ENCODE results near the gene BTN2A1.
"Not testable (repeated sequence)": the region's sequence is repeated elsewhere in the genome, so short reads cannot be mapped to it uniquely, and the experiment has no call there.

BTN2A1 gene

DNA sequence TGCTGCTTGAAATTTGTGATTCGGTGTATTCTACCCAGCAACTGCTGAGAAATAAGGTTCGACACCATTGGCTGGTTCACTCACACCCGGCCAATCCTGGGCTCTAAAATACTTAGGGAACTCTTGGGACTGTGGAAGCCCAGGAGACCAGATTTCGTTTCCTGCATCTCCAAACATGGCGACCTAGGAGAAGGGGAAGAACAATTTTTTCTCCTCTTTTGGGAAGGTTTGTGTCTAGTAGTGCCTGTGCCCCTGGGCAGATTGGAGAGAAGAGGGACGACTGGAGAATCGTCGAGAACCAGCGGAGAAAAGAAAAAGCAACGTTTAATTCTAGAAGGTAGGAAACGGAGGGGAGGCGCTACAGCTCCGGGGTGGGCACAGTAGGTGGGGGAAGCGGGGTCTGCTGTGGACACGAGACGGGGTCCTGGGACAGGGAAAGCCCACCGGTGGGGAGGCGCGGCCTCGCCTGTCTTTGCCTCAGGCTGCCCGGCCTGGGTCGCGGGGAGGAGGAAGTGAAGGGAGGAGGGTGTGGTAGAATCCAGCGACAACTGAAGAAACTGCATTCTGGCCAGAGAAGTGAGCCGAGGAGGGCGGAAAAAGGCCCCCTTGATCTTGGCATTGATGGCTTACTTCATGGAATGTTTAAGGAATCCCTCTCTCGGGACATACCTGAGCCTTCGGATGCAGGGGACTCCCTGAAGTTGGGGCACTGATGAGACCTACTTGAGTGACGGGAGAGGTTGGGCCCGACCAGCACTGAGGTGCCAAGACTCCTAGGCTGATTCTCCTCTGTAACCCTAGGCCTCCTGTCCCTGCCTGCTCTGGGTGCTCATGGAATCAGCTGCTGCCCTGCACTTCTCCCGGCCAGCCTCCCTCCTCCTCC lies at the start of gene BTN2A1:
Gene BTN2A1 (plus strand): TSS at position 150 of the 883 bp plus-strand sequence. CDS start 682 bp downstream, at position 832.
- peak; percentile 89 for DNase-seq

DNA sequence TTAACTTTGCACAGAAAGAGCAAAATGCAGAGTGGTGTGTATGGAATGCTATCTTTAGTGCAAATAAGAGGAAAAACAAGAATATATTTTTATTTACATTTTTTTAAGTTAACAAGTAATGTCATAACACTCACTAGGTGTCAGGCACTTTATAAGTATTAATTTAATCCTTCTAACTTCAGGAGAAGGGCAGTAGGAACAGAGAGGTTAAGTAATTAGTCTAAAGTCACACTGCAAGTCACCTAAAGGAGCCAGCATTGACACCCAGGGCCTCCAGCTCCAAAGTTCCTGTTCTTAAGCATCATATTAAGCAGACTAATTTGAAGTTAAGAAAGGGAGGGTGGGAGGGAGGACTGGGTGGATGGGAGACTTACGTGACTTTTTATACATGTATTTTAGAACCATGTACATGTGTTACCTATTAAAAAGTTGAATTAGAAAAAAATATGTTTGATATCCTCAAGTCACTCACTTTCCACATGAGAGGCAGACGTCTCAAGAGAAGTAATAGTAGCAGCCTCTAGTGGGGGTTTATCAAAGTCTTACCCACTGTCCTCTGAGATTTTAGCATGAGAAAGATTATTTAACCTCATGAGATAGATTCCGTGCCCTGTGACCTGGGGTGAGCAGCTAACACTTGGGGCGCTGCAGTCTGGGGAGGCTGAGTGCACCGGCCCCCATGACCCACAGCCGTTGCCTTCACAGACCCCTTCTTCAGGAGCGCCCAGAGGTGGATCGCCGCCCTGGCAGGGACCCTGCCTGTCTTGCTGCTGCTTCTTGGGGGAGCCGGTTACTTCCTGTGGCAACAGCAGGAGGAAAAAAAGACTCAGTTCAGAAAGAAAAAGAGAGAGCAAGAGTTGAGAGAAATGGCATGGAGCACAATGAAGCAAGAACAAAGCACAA lies 48.7 kb upstream of the BTN2A1 start:
- no peak for DNase-seq

- DNase-seq, result no peak
Observed at GRCh38 chr6:26411751-26412150, 46.0 kb upstream of the BTN2A1 start.

DNA sequence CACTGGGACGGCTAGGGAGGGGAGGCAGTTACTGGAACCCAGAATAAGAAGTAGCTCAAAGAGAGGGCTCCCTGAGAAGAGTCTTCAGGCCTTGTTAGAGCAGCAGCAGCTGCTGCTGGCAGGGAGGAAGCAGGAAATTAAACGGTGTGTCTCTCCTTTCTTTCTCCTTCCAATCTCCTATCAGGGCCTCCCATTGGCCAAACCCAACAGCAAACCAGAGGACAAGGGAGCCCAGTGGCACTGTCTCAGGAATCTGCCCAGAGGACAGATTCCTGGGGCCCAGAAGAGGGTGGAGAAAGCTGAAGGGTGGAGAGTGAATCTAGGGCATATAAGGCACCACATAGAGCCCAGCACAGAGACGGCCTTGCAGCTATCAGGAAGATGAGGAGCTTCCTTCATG lies 45.5 kb upstream of the BTN2A1 start:
- no peak for DNase-seq

- no peak for DNase-seq
Observed at GRCh38 chr6:26412954-26413353, 44.8 kb upstream of the BTN2A1 start.

GRCh38 chr6:26414281-26414680 lies 43.5 kb upstream of the BTN2A1 start:
- DNase-seq, result no peak

DNA sequence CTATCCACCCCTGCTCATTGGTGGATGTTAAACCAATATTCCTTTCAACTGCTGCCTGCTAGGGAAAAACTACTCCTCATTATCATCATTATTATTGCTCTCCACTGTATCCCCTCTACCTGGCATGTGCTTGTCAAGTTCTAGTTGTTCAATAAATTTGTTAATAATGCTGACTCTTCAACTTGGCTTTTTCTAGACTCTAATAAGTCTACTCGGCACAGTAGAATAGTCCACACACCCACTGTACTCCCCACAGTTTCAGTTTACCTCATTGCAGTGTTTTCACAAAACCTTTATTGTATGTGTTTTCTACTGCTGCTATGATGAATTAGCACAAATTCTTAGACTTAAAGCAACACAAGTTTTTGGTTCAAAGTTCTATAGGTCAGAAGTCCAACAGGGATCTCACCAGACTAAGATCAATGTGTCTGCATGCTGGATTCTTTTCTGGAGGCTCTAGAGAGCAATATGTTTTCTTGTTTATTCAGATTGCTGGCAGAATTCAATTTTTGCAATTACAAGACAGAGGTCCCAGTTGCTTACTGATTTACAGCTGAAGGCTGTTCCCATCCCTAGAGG lies 42.6 kb upstream of the BTN2A1 start:
- no peak for DNase-seq

DNA sequence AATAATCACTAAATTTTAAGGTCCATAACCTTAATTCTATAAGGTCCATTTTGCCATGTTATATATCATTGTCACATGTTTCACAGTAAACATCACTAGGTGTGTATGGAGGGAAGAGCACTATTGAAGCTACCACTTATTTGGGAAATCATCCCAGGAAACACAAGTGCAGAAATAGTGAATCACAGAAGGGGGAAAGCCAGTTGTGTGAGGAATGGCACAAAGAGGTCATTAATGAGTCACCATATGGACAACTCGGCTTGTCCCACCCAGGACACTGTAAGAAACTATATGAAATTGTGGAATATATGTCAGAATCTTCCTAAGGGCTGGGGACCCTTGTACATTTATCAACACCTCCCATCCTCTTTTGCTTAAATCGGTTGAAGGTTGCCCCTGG lies 42.0 kb upstream of the BTN2A1 start:
- no peak for DNase-seq

- no peak for DNase-seq
Observed at GRCh38 chr6:26416288-26416687, 41.5 kb upstream of the BTN2A1 start.

GRCh38 chr6:26418077-26418476 lies 39.7 kb upstream of the BTN2A1 start:
- not testable (repeated sequence) for DNase-seq

DNA sequence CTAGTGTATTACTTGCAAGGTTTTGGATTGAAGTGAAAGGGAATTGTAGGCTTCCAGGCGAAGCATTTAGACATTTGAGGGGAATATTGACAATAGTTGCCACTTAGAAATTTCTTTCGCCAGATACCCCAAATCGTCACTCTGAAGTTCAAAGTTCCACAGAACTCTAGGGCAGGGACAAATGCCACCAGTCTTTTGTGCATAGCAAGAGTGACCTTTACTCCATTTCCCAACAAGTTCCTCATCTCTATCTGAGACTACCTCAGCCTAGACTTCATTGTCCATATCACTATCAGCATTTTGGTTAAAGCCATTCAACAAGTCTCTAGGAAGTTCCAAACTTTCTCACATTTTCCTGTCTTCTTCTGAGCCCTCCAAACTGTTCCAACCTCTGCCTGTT lies 39.0 kb upstream of the BTN2A1 start:
- DNase-seq, result not testable (repeated sequence)

DNA sequence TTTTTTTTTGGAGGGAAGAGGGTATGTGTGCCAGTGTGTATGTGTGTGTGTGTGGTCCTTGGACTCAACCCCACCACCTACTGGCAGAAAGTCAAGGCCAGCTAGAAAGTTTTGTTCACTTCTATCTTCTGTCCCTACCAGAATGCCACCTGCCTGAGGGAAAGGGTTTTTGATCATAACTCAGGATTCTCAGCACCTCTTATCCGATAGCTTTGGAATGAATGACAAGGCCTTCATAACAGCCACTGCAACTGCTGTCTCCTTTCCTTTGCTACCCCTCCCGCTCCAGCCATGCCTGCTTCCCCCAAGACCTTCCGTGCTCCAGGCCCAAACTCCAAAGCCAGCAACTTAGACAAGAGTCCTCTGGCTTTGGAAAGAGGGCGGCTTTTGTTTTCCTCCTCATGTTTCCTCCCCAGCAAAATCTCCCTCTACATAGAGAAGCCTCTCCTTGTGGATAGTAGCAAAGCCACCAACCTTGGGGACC lies 37.0 kb upstream of the BTN2A1 start:
- no peak for DNase-seq

DNA sequence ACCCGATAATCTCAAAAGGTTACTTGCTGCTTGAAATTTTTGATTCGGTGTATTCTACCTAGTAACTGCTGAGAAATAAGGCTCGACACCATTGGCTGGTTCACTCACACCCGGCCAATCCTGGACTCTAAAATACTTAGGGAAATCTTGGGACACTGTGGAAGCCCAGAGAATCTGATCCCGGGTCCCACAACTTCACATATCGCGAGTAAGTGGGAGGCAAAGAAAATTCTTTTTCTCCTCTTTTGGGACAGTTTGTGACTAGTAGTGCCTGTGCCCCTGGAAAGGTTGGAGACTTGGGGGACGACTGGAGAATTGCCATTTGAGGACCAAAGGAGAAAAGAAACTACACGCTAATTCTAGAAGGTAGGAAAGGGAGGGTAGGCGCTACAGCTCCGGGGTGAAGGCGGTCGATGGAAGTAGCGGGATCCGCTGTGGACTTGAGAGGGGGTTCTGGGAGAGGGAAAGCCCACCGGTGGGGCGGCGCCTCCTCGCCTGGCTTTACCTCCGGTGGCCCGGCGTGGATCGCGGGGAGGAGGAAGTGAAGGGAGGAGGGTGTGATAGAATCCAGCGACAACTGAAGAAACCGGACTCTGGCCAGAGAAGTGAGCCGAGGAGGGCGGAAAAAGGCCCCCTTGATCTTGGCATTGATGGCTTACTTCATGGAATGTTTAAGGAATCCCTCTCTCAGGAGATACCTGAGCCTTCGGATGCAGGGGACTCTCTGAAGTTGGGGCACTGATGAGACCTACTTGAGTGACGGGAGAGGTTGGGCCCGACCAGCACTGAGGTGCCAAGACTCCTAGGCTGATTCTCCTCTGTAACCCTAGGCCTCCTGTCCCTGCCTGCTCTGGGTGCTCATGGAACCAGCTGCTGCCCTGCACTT lies 36.3 kb upstream of the BTN2A1 start:
- DNase-seq, result peak; percentile 82

GRCh38 chr6:26422329-26422728 lies 35.4 kb upstream of the BTN2A1 start:
- DNase-seq, result no peak

- DNase-seq, result no peak
Observed at GRCh38 chr6:26426691-26427450, 30.9 kb upstream of the BTN2A1 start.

DNA sequence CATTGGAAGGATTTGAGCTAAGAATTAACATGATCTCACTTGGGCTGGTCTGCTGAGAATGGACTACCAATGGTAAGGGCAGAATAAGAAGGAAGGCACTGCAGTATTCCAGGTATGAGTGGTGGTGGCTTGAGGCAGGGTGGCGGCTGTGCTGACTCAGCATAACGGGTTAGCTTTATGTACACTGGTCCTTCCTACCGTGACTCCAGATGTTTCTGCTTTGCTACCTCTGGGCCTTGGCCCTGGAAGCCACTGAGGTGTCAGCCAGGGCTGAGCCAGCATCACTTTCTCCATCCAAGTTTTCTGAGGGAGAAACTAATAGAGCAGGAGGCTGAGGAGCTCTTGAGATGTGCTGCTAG lies 30.3 kb upstream of the BTN2A1 start:
- no peak for DNase-seq

DNA sequence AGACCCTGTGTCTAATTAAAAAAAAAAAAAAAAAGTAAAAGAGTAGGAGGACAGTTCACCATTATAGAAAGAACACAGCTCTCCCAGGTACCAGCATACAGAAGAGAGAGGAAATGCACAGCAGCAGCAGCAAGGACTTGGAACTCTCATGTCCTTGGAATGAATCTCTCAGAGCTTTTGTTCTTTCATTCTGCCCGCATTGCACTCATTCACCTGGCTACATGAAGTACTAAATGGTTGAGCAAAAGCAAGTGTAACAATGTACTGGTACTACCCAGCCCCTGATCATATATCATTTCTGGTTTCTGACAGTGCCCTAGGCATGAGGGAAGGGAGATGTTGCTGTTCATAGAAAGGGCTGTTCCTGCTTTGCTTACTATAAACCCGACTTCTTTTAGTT lies 29.5 kb upstream of the BTN2A1 start:
- no peak for DNase-seq

DNA sequence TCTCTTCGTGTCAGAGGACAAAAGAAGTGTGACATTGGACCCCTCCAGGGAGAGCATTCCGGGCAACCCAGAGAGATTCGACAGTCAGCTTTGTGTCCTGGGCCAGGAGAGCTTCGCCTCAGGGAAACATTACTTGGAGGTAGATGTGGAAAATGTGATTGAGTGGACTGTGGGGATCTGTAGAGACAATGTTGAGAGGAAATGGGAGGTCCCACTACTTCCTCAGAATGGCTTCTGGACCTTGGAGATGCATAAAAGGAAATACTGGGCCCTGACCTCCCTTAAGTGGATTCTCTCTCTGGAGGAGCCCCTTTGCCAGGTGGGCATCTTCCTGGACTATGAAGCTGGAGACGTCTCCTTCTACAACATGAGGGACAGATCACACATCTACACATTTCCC lies 27.0 kb upstream of the BTN2A1 start:
- no peak for DNase-seq

- no peak for DNase-seq
Observed at GRCh38 chr6:26431258-26432172, 26.2 kb upstream of the BTN2A1 start.

DNA sequence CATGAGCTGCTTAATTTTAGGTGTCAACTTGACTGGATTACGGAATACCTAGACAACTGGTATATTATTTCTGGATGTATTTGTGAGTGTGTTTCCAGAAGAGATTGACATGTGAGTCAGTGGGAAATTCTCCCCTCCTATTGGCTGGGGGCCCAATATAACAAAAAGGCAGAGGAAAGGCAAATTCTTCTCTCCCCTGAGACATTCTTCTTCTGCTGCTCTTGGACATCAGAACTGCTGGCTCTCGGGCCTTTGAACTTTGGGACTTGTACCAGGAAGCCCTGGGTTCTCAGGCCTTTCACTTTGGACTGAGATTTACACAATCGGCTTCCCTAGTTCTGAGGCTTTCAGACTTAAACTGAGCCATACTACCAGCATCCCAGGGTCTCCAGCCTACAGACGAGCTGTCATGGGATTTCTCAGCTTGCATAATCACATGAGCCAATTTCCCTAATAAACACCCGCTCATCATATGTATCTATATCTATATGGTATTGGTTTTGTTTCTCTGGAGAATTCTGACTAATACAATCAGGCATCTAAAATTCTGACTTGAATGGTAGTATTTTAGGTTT lies 25.0 kb upstream of the BTN2A1 start:
- no peak for DNase-seq
